ENCODE results near the gene PIGU.

DNA sequence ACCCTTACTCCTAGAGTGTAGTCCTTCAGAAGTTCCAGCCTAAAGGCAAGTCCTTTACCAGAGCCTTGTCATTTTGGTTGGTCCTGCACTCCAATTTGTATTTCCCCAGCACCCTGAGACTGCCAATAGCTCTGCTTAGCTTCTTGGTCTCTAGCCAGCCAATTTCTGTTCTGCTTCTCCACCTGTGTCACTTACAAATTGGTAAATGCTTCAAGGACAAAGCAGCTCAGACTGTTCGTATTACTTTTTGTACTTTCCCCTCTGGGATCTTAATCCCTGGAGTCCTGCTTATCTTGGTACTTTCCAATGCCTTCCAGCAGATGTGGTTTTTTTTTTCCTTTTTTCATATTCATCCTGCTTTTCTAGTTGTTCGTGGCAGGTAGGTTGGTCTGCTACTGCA is 25.7 kb downstream of the PIGU start:
- TF ChIP-seq, protein P1, sequence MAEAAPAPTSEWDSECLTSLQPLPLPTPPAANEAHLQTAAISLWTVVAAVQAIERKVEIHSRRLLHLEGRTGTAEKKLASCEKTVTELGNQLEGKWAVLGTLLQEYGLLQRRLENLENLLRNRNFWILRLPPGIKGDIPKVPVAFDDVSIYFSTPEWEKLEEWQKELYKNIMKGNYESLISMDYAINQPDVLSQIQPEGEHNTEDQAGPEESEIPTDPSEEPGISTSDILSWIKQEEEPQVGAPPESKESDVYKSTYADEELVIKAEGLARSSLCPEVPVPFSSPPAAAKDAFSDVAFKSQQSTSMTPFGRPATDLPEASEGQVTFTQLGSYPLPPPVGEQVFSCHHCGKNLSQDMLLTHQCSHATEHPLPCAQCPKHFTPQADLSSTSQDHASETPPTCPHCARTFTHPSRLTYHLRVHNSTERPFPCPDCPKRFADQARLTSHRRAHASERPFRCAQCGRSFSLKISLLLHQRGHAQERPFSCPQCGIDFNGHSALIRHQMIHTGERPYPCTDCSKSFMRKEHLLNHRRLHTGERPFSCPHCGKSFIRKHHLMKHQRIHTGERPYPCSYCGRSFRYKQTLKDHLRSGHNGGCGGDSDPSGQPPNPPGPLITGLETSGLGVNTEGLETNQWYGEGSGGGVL (tag by site-specific recombination; IDR thresholded peaks at IDR 0.05), result no peak
- TF ChIP-seq ZNF549 (tag by site-specific recombination; IDR thresholded peaks at IDR 0.05), result no peak
- TF ChIP-seq, protein P2, sequence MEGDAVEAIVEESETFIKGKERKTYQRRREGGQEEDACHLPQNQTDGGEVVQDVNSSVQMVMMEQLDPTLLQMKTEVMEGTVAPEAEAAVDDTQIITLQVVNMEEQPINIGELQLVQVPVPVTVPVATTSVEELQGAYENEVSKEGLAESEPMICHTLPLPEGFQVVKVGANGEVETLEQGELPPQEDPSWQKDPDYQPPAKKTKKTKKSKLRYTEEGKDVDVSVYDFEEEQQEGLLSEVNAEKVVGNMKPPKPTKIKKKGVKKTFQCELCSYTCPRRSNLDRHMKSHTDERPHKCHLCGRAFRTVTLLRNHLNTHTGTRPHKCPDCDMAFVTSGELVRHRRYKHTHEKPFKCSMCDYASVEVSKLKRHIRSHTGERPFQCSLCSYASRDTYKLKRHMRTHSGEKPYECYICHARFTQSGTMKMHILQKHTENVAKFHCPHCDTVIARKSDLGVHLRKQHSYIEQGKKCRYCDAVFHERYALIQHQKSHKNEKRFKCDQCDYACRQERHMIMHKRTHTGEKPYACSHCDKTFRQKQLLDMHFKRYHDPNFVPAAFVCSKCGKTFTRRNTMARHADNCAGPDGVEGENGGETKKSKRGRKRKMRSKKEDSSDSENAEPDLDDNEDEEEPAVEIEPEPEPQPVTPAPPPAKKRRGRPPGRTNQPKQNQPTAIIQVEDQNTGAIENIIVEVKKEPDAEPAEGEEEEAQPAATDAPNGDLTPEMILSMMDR (tag by site-specific recombination; IDR thresholded peaks at IDR 0.05), result no peak

Measured in HEK293 (cell line).